GM12872 (cell line): ENCODE results near the gene GLOD5.

ENCODE experiments used
- TF ChIP-seq, protein P1 (sequence below): IDR thresholded peaks from 3 replicates; pipeline ENCODE4 v1.5.1; 2011; ENCODE audit warnings: low read depth, mild to moderate bottlenecking, low read length, moderate library complexity; ENCODE audit not compliant: insufficient read depth

Gene GLOD5

GRCh38 chrX:48786825-48787504, 25.4 kb downstream of the GLOD5 start:
- TF ChIP-seq, protein P1, sequence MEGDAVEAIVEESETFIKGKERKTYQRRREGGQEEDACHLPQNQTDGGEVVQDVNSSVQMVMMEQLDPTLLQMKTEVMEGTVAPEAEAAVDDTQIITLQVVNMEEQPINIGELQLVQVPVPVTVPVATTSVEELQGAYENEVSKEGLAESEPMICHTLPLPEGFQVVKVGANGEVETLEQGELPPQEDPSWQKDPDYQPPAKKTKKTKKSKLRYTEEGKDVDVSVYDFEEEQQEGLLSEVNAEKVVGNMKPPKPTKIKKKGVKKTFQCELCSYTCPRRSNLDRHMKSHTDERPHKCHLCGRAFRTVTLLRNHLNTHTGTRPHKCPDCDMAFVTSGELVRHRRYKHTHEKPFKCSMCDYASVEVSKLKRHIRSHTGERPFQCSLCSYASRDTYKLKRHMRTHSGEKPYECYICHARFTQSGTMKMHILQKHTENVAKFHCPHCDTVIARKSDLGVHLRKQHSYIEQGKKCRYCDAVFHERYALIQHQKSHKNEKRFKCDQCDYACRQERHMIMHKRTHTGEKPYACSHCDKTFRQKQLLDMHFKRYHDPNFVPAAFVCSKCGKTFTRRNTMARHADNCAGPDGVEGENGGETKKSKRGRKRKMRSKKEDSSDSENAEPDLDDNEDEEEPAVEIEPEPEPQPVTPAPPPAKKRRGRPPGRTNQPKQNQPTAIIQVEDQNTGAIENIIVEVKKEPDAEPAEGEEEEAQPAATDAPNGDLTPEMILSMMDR: no peak

- TF ChIP-seq, protein P1: no peak
Measured at GRCh38 chrX:48787505-48788443, 26.2 kb downstream of the GLOD5 start.

- TF ChIP-seq, protein P1: no peak
Measured at GRCh38 chrX:48789366-48790220, 28.0 kb downstream of the GLOD5 start.

DNA sequence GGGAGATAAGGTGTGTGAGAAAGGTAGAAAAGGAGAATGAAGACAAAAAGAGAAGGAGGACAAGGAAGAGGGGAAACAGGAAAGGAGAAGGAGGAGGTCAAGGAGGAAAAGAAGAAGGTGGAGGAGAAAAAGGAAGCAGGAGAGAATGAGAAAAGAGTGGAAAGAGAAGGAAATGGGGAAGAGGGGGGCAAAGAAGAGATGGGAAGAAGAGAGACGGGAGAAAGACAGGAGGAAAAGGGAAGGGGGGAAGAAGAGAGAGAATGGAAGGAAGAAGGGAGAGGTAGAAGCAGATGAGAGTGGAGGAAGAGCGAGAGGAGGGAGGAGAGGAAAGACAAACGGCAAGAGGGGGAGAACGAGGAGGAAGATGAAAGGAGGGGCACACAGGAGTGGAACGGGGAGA, 28.9 kb downstream of the GLOD5 start:
- TF ChIP-seq, protein P1: no peak

DNA sequence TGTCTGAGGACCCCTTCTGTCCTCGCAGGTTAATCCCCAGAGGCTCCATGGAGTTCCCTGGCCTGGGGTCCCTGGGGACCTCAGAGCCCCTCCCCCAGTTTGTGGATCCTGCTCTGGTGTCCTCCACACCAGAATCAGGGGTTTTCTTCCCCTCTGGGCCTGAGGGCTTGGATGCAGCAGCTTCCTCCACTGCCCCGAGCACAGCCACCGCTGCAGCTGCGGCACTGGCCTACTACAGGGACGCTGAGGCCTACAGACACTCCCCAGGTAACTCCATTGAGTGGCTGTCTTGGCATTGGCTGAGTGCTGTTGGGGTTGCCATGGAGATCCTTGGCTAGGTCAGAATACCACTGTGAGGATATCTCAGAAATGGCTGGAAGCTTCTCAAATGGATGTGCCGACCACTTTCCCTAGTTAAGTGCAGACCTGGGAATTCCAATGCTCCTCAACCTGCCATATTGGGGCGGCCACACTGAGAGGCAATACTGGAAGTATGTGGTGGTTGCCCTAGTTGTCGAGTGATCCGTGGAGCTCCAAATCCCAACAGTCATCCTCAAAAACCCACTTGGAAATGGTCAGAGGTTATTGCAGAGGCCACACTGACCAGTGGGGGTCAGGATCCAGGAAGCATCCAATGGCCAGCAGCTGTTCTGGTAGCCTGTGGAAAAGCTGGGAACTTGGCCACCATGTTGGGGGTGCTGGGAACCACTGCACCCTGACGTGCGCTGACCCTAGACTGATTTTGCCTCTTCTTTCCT, 29.7 kb downstream of the GLOD5 start:
- TF ChIP-seq, protein P1: no peak

- TF ChIP-seq, protein P1: no peak
Measured at GRCh38 chrX:48792219-48792618, 30.7 kb downstream of the GLOD5 start.

- TF ChIP-seq, protein P1: no peak
Measured at GRCh38 chrX:48793935-48794334, 32.4 kb downstream of the GLOD5 start.
